Measurements from ENCODE around the gene CACNA1H. TPM values are rescaled to one million over a fixed set of nuclear protein-coding genes. Genes with fewer than 3 reads are reported as not detected.

The CACNA1H gene
- total and polyA plus RNA-seq, 3 experiments from 2014 or later = 0.31 to 0.42 (median 0.40) TPM

DNA sequence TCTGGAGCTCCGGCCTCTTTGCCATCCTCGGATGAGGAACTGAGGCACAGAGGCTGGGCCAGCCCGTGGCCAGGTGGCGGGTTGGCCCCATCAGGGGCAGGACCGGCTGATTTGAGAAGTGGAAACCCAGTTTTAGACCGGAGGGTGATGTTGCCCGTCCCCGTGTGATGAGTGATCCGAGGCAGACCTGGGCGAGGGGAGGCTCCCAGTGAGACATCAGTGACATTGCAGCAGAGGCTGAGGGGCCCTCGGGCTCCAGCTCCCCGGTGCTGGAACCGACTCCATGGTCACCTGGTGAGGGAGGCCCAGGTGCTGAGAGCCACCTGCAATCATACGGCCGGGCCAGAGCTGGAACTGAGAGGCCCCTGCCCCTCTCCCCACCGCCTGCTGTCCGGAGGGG lies 26.9 kb upstream of the CACNA1H start:
- no peak for DNase-seq
- no peak overlapping the region for H3K27ac Mint-ChIP-seq
- H3K4me3 Mint-ChIP-seq = no peak overlapping the region
- POLR2A ChIA-PET = no interaction called here
- no peaks in the 10 kb centered on the region for H3K27me3 Mint-ChIP-seq
- no peaks in the 10 kb centered on the region for H3K36me3 Mint-ChIP-seq
- H3K36me3 ChIP-seq (ENCODE audit: insufficient read depth, low read length) = no peaks in the 10 kb centered on the region
- no peak overlapping the region for H3K27ac ChIP-seq (ENCODE audit: low read depth, low read length)
- no peaks in the 10 kb centered on the region for H3K9me3 Mint-ChIP-seq
- no peaks in the 10 kb centered on the region for H3K4me1 ChIP-seq (ENCODE audit: insufficient read depth, low read length)
- H3K4me1 Mint-ChIP-seq = no peaks in the 10 kb centered on the region
- no peak overlapping the region for H3K4me3 ChIP-seq (ENCODE audit: low read length)
- H3K9me3 ChIP-seq (ENCODE audit: low read length) = no peaks in the 10 kb centered on the region
- no peaks in the 10 kb centered on the region for H3K27me3 ChIP-seq (ENCODE audit: insufficient read depth, low read length, poor library complexity, severe bottlenecking)
- CTCF ChIA-PET = no interaction called here

DNA sequence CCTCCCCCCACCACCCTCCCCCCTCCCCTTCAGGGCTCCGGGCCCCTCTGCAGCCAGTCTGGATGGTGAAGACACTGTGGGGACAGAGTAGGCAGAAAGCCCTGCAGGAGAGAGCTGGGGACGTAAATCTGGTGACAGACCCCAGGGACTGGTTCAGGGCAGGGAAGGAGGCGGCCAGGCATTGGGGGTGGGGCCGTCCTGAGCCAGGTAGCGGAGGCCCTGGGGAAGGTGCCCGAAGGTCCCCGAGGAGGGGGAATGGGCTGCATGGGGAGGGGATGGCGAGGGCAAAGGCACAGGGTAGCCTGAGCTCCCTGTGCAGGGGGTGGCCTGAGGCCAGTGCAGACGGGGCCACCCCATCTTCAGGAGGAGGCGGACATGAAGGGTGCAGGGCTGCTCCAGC lies 26.3 kb upstream of the CACNA1H start:
- Mint-ChIP-seq H3K9me3 (no peaks in the 10 kb centered on the region), H3K4me1 (no peaks in the 10 kb centered on the region), H3K27ac (no peak overlapping the region), H3K36me3 (no peaks in the 10 kb centered on the region), H3K27me3 (no peaks in the 10 kb centered on the region), H3K4me3 (no peak overlapping the region)
- no peaks in the 10 kb centered on the region for H3K36me3 ChIP-seq (ENCODE audit: insufficient read depth, low read length)
- H3K27me3 ChIP-seq (ENCODE audit: insufficient read depth, low read length, poor library complexity, severe bottlenecking) = no peaks in the 10 kb centered on the region
- ChIA-PET CTCF (no interaction called here), POLR2A (no interaction called here)
- no peak overlapping the region for H3K27ac ChIP-seq (ENCODE audit: low read depth, low read length)
- no peaks in the 10 kb centered on the region for H3K9me3 ChIP-seq (ENCODE audit: low read length)
- no peak overlapping the region for H3K4me3 ChIP-seq (ENCODE audit: low read length)
- H3K4me1 ChIP-seq (ENCODE audit: insufficient read depth, low read length) = no peaks in the 10 kb centered on the region
- no peak for DNase-seq

GRCh38 chr16:1127101-1127500 lies 25.8 kb upstream of the CACNA1H start:
- Histone ChIP-seq H3K27ac (ENCODE audit: low read depth, low read length) (no peak overlapping the region), H3K36me3 (ENCODE audit: insufficient read depth, low read length) (no peaks in the 10 kb centered on the region), H3K27me3 (ENCODE audit: insufficient read depth, low read length, poor library complexity, severe bottlenecking) (no peaks in the 10 kb centered on the region), H3K4me3 (ENCODE audit: low read length) (no peak overlapping the region), H3K4me1 (ENCODE audit: insufficient read depth, low read length) (no peaks in the 10 kb centered on the region), H3K9me3 (ENCODE audit: low read length) (no peaks in the 10 kb centered on the region)
- no peaks in the 10 kb centered on the region for H3K9me3 Mint-ChIP-seq
- H3K27me3 Mint-ChIP-seq = no peaks in the 10 kb centered on the region
- ChIA-PET CTCF (no interaction called here), POLR2A (no interaction called here)
- H3K4me1 Mint-ChIP-seq = no peaks in the 10 kb centered on the region
- no peak overlapping the region for H3K4me3 Mint-ChIP-seq
- no peak for DNase-seq
- H3K27ac Mint-ChIP-seq = no peak overlapping the region
- no peaks in the 10 kb centered on the region for H3K36me3 Mint-ChIP-seq

DNA sequence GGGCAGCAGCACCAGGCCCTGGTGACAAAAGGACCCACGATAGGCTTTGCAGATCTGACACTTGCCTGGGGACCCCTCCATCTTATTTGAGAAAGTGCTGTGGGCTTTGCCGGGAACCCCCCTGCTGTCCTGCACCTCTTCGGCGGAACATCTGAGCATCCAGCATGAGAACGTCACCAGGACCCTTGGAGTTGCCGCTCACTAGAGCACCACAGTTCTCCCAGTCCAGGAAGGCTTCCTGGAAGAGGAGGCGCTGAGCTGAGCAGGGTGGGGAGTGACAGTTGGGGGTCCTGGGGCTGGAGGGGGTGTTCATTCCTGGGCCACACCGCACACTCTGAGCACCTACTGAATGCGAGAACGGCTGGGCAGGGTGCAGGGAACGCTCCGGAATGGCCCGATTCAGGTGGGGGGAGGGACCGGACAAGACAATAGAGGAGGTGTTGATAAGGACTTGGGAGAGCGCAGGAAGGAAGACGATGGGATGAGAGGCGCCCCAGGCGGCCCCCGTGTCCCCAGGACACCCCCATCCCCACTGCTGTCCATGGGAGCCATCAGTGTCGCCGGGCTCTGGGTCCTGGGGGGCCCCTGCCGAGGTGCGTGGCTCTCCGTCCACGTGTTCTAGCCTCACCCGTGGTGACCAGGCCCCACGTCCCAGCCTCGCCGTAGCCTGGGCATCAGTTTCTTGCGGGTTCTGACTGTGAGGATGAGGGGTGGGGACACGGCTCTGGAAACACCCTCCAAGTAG lies 24.8 kb upstream of the CACNA1H start:
- Mint-ChIP-seq H3K4me3 (no peak overlapping the region), H3K27ac (no peak overlapping the region), H3K9me3 (no peaks in the 10 kb centered on the region), H3K4me1 (no peaks in the 10 kb centered on the region), H3K36me3 (no peaks in the 10 kb centered on the region), H3K27me3 (no peaks in the 10 kb centered on the region)
- ChIA-PET POLR2A (no interaction called here), CTCF (no interaction called here)
- Histone ChIP-seq H3K4me1 (ENCODE audit: insufficient read depth, low read length) (no peaks in the 10 kb centered on the region), H3K27ac (ENCODE audit: low read depth, low read length) (no peak overlapping the region), H3K9me3 (ENCODE audit: low read length) (no peaks in the 10 kb centered on the region), H3K27me3 (ENCODE audit: insufficient read depth, low read length, poor library complexity, severe bottlenecking) (no peaks in the 10 kb centered on the region), H3K36me3 (ENCODE audit: insufficient read depth, low read length) (no peaks in the 10 kb centered on the region), H3K4me3 (ENCODE audit: low read length) (no peak overlapping the region)
- no peak for DNase-seq

- Histone ChIP-seq H3K27ac (ENCODE audit: low read depth, low read length) (no peak overlapping the region), H3K9me3 (ENCODE audit: low read length) (no peaks in the 10 kb centered on the region), H3K4me3 (ENCODE audit: low read length) (no peak overlapping the region), H3K4me1 (ENCODE audit: insufficient read depth, low read length) (no peaks in the 10 kb centered on the region), H3K27me3 (ENCODE audit: insufficient read depth, low read length, poor library complexity, severe bottlenecking) (no peaks in the 10 kb centered on the region), H3K36me3 (ENCODE audit: insufficient read depth, low read length) (no peaks in the 10 kb centered on the region)
- H3K9me3 Mint-ChIP-seq = no peaks in the 10 kb centered on the region
- H3K27ac Mint-ChIP-seq = no peak overlapping the region
- ChIA-PET POLR2A (no interaction called here), CTCF (no interaction called here)
- no peaks in the 10 kb centered on the region for H3K36me3 Mint-ChIP-seq
- no peak for DNase-seq
- H3K27me3 Mint-ChIP-seq = no peaks in the 10 kb centered on the region
- no peaks in the 10 kb centered on the region for H3K4me1 Mint-ChIP-seq
- H3K4me3 Mint-ChIP-seq = no peak overlapping the region
Observed at GRCh38 chr16:1129106-1129960, 23.6 kb upstream of the CACNA1H start.

DNA sequence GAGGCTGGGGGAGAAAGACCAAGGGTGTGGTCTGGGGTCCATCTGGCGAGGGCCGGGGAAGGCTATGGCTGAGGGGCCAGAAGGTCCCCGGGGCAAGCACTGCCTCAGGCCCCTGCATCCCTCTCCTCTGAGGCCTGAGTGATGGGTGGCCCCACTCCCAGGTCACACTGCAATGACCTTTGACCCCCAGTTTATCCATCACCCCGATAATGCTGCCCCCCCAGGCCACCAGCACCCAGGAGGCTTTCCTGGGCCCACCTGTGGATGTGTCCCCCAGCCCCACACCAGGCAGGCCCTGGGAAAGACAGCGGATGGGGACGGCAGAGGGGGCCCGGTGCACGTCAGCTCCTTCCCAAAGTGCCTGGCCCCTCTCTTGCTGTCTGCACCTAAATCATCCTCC lies 22.5 kb upstream of the CACNA1H start:
- H3K27ac Mint-ChIP-seq = no peak overlapping the region
- no peak overlapping the region for H3K4me3 ChIP-seq (ENCODE audit: low read length)

GRCh38 chr16:1131378-1131994 lies 21.4 kb upstream of the CACNA1H start:
- no peaks in the 10 kb centered on the region for H3K27me3 ChIP-seq (ENCODE audit: insufficient read depth, low read length, poor library complexity, severe bottlenecking)
- CTCF ChIA-PET = no interaction called here
- no peak overlapping the region for H3K4me3 ChIP-seq (ENCODE audit: low read length)
- no peaks in the 10 kb centered on the region for H3K36me3 ChIP-seq (ENCODE audit: insufficient read depth, low read length)
- no peak overlapping the region for H3K27ac Mint-ChIP-seq
- H3K4me1 Mint-ChIP-seq = no peaks in the 10 kb centered on the region
- H3K27me3 Mint-ChIP-seq = no peaks in the 10 kb centered on the region
- no peak for DNase-seq
- H3K4me3 Mint-ChIP-seq = no peak overlapping the region
- H3K27ac ChIP-seq (ENCODE audit: low read depth, low read length) = no peak overlapping the region
- POLR2A ChIA-PET = no interaction called here
- no peaks in the 10 kb centered on the region for H3K9me3 ChIP-seq (ENCODE audit: low read length)
- H3K9me3 Mint-ChIP-seq = no peaks in the 10 kb centered on the region
- H3K4me1 ChIP-seq (ENCODE audit: insufficient read depth, low read length) = no peaks in the 10 kb centered on the region
- H3K36me3 Mint-ChIP-seq = no peaks in the 10 kb centered on the region

More for the DNA sequence above, 22.5 kb upstream of the CACNA1H start:
- DNase-seq = no peak
- no peaks in the 10 kb centered on the region for H3K4me1 ChIP-seq (ENCODE audit: insufficient read depth, low read length)
- no peaks in the 10 kb centered on the region for H3K27me3 ChIP-seq (ENCODE audit: insufficient read depth, low read length, poor library complexity, severe bottlenecking)
- Mint-ChIP-seq H3K4me1 (no peaks in the 10 kb centered on the region), H3K27me3 (no peaks in the 10 kb centered on the region), H3K36me3 (no peaks in the 10 kb centered on the region), H3K9me3 (no peaks in the 10 kb centered on the region), H3K4me3 (no peak overlapping the region)
- H3K36me3 ChIP-seq (ENCODE audit: insufficient read depth, low read length) = no peaks in the 10 kb centered on the region
- ChIA-PET POLR2A (no interaction called here), CTCF (interaction anchor here (0.6 kb wide), 1 partner anchor 387 kb away, joined by 3 read pairs; no protein-coding TSS in a partner anchor)
- H3K27ac ChIP-seq (ENCODE audit: low read depth, low read length) = no peak overlapping the region
- no peaks in the 10 kb centered on the region for H3K9me3 ChIP-seq (ENCODE audit: low read length)

DNA sequence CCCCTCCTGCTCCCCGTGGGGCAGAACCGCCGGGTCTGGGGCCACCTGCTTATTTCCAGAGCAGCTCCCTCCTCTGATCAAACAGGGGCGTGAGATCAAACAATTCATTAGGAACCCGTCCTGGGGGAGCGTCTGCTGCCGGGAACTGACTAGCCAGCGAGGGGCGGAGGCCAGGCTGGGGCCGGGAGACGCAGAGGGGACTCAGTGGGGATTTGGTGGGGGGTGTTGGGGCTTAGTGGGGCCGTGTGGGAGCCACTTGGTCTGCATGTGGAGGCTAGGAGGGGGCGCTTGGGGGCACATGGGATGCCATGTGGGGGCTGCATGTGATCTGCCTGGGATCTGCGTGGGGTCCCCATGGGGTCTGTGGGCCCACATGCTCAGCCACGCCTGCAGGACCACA lies 20.5 kb upstream of the CACNA1H start:
- Mint-ChIP-seq H3K27ac (no peak overlapping the region), H3K9me3 (no peaks in the 10 kb centered on the region), H3K36me3 (no peaks in the 10 kb centered on the region), H3K27me3 (no peaks in the 10 kb centered on the region), H3K4me1 (no peaks in the 10 kb centered on the region), H3K4me3 (no peak overlapping the region)
- no peak for DNase-seq
- ChIA-PET POLR2A (no interaction called here), CTCF (no interaction called here)
- Histone ChIP-seq H3K4me1 (ENCODE audit: insufficient read depth, low read length) (no peaks in the 10 kb centered on the region), H3K36me3 (ENCODE audit: insufficient read depth, low read length) (no peaks in the 10 kb centered on the region), H3K9me3 (ENCODE audit: low read length) (no peaks in the 10 kb centered on the region), H3K4me3 (ENCODE audit: low read length) (no peak overlapping the region), H3K27me3 (ENCODE audit: insufficient read depth, low read length, poor library complexity, severe bottlenecking) (no peaks in the 10 kb centered on the region), H3K27ac (ENCODE audit: low read depth, low read length) (no peak overlapping the region)

Measured in CD8-positive, alpha-beta memory T cell (primary cell).